Measurements from ENCODE around the gene HCFC1.

HCFC1 gene

DNA sequence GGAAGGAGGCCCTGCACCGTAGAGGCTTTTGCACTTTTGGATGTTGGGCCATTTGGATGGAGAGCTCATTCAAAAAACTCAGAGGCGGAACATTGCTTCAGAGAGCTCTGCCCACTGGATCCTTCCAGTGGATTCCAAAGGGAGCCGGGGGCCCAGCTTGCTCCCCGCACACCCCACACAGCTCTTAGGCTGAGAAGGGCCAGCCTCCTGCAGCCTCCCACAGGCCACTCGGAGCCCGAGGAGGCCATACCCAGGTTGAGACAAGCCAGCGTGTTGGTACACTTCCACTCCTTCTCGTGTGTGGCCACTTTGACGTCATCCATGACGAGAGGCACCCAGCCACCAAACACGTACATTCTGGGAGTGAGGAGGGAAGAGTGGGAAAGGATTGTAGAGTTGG is 10.3 kb downstream of the HCFC1 start:
- Histone ChIP-seq H3K79me2 (ENCODE audit: control insufficient read depth, low read length) (peaks cover 37% of the 10 kb centered on the region), H3K36me3 (ENCODE audit: control insufficient read depth, low read length) (peaks cover 96% of the 10 kb centered on the region), H3K9me3 (ENCODE audit: control insufficient read depth, insufficient read depth, low read length) (no peaks in the 10 kb centered on the region)

DNA sequence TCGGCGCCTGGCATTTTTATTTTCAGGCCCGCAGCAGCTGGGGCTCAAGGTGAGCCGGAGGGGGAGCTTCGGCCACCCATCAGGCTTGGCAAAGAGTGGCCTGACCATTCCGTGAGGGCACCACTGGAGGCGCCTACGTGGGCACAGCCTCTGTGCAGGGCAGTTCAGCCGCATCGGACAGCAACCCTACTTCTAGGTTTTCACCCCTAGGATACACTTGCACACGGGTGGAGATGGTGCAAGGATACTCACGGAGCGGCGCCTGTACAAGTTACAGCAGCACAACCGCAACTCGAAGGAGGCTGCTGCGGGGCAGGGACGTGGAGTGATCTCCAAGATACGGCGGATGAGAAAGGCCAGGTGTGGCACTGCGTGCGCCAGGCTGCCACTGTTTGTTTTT is 10.8 kb downstream of the HCFC1 start:
- Histone ChIP-seq H3K9me2 (replicated peaks; ENCODE audit: control insufficient read depth, low read length) (no peaks in the 10 kb centered on the region), H3K4me3 (ENCODE audit: low read length) (no peak overlapping the region), H4K20me1 (ENCODE audit: control insufficient read depth, insufficient read depth, low read depth, low read length) (no peaks in the 10 kb centered on the region), H3K4me2 (ENCODE audit: low read length) (no peak overlapping the region), H3K27me3 (ENCODE audit: control insufficient read depth, low read length) (no peaks in the 10 kb centered on the region), H3K36me3 (ENCODE audit: control insufficient read depth, low read length) (peaks cover 96% of the 10 kb centered on the region), H3K79me2 (ENCODE audit: control insufficient read depth, low read length) (peaks cover 32% of the 10 kb centered on the region), H3K4me1 (ENCODE audit: control insufficient read depth, low read length) (no peaks in the 10 kb centered on the region; the same call in 1 of the 2 replicates), H3F3A (ENCODE audit: control insufficient read depth, insufficient read depth) (no peaks in the 10 kb centered on the region), H3K9me3 (ENCODE audit: control insufficient read depth, insufficient read depth, low read length) (no peaks in the 10 kb centered on the region), H3K27ac (ENCODE audit: low read depth, low read length) (no peak overlapping the region)
- no peak for TF ChIP-seq EZH2phosphoT487 (IDR thresholded peaks at IDR 0.05; ENCODE audit: borderline replicate concordance, low read length)

More for the DNA sequence above, 10.3 kb downstream of the HCFC1 start:
- Histone ChIP-seq H4K20me1 (ENCODE audit: control insufficient read depth, insufficient read depth, low read depth, low read length) (no peaks in the 10 kb centered on the region), H3F3A (ENCODE audit: control insufficient read depth, insufficient read depth) (no peaks in the 10 kb centered on the region), H3K27me3 (ENCODE audit: control insufficient read depth, low read length) (no peaks in the 10 kb centered on the region), H3K9me2 (replicated peaks; ENCODE audit: control insufficient read depth, low read length) (no peaks in the 10 kb centered on the region), H3K4me2 (ENCODE audit: low read length) (no peak overlapping the region), H3K4me3 (ENCODE audit: low read length) (no peak overlapping the region), H3K27ac (ENCODE audit: low read depth, low read length) (no peak overlapping the region), H3K4me1 (ENCODE audit: control insufficient read depth, low read length) (peaks cover 4% of the 10 kb centered on the region)
- TF ChIP-seq EZH2phosphoT487 (IDR thresholded peaks at IDR 0.05; ENCODE audit: borderline replicate concordance, low read length), result no peak
- TF ChIP-seq, protein P1, sequence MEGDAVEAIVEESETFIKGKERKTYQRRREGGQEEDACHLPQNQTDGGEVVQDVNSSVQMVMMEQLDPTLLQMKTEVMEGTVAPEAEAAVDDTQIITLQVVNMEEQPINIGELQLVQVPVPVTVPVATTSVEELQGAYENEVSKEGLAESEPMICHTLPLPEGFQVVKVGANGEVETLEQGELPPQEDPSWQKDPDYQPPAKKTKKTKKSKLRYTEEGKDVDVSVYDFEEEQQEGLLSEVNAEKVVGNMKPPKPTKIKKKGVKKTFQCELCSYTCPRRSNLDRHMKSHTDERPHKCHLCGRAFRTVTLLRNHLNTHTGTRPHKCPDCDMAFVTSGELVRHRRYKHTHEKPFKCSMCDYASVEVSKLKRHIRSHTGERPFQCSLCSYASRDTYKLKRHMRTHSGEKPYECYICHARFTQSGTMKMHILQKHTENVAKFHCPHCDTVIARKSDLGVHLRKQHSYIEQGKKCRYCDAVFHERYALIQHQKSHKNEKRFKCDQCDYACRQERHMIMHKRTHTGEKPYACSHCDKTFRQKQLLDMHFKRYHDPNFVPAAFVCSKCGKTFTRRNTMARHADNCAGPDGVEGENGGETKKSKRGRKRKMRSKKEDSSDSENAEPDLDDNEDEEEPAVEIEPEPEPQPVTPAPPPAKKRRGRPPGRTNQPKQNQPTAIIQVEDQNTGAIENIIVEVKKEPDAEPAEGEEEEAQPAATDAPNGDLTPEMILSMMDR (IDR thresholded peaks at IDR 0.05; ENCODE audit: low read depth, low read length, poor library complexity, severe bottlenecking), result no peak

DNA sequence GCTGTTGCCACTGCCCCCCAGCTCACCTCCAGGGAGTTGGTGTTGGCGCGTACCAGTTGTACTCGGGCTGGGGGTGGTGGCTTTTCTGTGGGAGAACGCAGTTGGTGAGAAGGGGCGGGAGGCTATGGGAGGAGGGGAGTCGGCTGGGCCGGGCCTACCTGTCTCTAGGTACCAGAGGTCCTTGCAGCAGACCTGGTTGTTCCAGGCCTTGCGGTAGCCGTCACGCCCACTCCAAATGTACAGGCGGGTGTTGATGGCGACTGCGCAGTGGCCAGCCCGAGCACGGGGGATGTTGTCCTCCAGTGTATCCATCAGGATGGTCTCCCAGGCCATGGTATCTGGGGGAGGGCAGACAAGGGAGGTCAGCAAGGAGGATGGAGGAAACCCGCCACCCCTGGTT is 11.5 kb downstream of the HCFC1 start:
- H3K9me2 ChIP-seq (replicated peaks; ENCODE audit: control insufficient read depth, low read length), result no peaks in the 10 kb centered on the region
- H3K9me3 ChIP-seq (ENCODE audit: control insufficient read depth, insufficient read depth, low read length), result no peaks in the 10 kb centered on the region
- H3F3A ChIP-seq (ENCODE audit: control insufficient read depth, insufficient read depth), result no peaks in the 10 kb centered on the region
- no peaks in the 10 kb centered on the region for H3K27me3 ChIP-seq (ENCODE audit: control insufficient read depth, low read length)
- no peak overlapping the region for H3K4me3 ChIP-seq (ENCODE audit: low read length)
- no peak overlapping the region for H3K27ac ChIP-seq (ENCODE audit: low read depth, low read length)
- TF ChIP-seq EZH2phosphoT487 (IDR thresholded peaks at IDR 0.05; ENCODE audit: borderline replicate concordance, low read length), result no peak
- TF ChIP-seq, protein P1 (IDR thresholded peaks at IDR 0.05; ENCODE audit: low read depth, low read length, poor library complexity, severe bottlenecking), result no peak
- H3K79me2 ChIP-seq (ENCODE audit: control insufficient read depth, low read length), result peaks cover 25% of the 10 kb centered on the region
- peaks cover 99% of the 10 kb centered on the region for H3K36me3 ChIP-seq (ENCODE audit: control insufficient read depth, low read length)
- H3K4me1 ChIP-seq (ENCODE audit: control insufficient read depth, low read length), result no peaks in the 10 kb centered on the region
- no peaks in the 10 kb centered on the region for H4K20me1 ChIP-seq (ENCODE audit: control insufficient read depth, insufficient read depth, low read depth, low read length)
- no peak overlapping the region for H3K4me2 ChIP-seq (ENCODE audit: low read length)

DNA sequence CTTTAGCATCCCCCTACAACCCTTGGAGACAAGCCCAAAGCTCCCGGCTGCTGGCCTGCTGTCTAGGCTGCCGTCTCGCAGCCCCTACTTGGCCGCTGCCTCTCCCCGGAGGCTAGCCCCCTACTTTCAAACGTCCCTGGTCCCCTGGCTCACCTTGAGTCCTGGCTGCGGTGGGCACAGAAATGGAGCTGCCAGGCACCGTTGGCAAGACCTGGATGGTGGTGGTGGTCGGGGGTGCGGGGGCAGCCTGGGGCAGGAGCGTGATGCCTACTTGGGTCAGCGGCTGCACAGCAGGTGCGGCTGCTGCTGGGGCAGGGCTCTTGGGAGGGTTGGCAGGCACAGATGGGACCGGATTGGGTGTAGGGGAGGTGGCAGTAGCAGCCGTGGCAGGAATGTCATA is 12.0 kb downstream of the HCFC1 start:
- Histone ChIP-seq H4K20me1 (ENCODE audit: control insufficient read depth, insufficient read depth, low read depth, low read length) (no peaks in the 10 kb centered on the region), H3K36me3 (ENCODE audit: control insufficient read depth, low read length) (peaks cover 99% of the 10 kb centered on the region), H3K79me2 (ENCODE audit: control insufficient read depth, low read length) (peaks cover 21% of the 10 kb centered on the region), H3K9me3 (ENCODE audit: control insufficient read depth, insufficient read depth, low read length) (no peaks in the 10 kb centered on the region), H3K4me1 (ENCODE audit: control insufficient read depth, low read length) (no peaks in the 10 kb centered on the region), H3K4me3 (ENCODE audit: low read length) (no peak overlapping the region), H3K27ac (ENCODE audit: low read depth, low read length) (no peak overlapping the region), H3K9me2 (replicated peaks; ENCODE audit: control insufficient read depth, low read length) (no peaks in the 10 kb centered on the region), H3K4me2 (ENCODE audit: low read length) (no peak overlapping the region), H3K27me3 (ENCODE audit: control insufficient read depth, low read length) (no peaks in the 10 kb centered on the region), H3F3A (ENCODE audit: control insufficient read depth, insufficient read depth) (no peaks in the 10 kb centered on the region)
- TF ChIP-seq EZH2phosphoT487 (IDR thresholded peaks at IDR 0.05; ENCODE audit: borderline replicate concordance, low read length), result no peak
- TF ChIP-seq, protein P1 (IDR thresholded peaks at IDR 0.05; ENCODE audit: low read depth, low read length, poor library complexity, severe bottlenecking), result no peak
